ENCODE measurements around the gene DGKQ.

DNA sequence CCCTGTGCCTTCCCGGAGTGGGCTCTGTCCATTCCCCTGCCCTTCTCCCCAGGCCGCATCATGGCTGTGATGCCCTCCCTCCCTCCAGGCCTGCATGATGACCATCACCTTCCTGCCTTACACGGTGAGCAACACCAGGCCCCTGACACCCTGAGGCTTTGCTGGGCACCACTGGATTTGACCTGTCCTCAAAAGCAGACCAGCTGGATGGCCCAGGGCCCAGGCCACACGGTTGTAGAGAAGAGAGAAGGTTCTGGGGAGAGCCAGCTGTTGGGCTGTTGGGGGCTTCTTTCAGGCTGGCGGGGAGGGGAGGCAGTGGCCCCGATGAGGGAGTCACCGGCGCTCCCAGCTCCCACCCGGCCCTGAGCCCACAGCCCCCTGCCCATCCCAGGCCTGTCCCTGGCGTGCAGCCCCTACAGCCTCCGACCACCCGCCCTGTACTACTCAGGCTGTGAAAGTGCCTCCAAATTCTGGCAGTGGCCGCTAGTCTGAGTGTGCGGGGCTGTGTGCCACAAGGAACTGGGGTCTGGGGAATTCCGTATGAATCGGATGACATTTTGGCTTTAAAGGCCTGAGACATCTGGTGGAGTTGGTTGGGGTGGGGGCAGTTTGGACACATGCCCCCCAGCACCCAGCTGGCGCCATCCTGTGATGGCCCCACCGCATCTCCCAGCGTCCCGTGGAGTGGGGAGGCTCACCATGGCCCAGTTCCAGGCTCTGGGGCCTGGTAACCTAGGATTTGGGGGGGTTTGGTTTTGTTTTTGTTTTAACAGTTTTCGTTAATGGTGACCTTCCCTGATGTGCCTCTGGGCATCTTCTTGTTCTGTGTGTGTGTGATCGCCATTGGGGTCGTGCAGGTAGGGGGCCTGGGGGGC is 21.5 kb downstream of the DGKQ start:
- TF ChIP-seq, protein P1, sequence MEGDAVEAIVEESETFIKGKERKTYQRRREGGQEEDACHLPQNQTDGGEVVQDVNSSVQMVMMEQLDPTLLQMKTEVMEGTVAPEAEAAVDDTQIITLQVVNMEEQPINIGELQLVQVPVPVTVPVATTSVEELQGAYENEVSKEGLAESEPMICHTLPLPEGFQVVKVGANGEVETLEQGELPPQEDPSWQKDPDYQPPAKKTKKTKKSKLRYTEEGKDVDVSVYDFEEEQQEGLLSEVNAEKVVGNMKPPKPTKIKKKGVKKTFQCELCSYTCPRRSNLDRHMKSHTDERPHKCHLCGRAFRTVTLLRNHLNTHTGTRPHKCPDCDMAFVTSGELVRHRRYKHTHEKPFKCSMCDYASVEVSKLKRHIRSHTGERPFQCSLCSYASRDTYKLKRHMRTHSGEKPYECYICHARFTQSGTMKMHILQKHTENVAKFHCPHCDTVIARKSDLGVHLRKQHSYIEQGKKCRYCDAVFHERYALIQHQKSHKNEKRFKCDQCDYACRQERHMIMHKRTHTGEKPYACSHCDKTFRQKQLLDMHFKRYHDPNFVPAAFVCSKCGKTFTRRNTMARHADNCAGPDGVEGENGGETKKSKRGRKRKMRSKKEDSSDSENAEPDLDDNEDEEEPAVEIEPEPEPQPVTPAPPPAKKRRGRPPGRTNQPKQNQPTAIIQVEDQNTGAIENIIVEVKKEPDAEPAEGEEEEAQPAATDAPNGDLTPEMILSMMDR (IDR thresholded peaks at IDR 0.05) = no peak
- TF ChIP-seq ZFX (IDR thresholded peaks at IDR 0.05; ENCODE audit: borderline replicate concordance) = no peak

Data from 22Rv1 (cell line).